HG03558 (cell line): ENCODE measurements around the gene CEACAM3.

ENCODE experiments used
- ATAC-seq: cut with Tn5 transposase; IDR thresholded peaks from one replicate; pipeline ENCODE4 v1.9.1; 2021; ENCODE audit warnings: moderate number of reproducible peaks; ENCODE audit not compliant: unreplicated experiment; ENCODE audit errors: extremely low read depth

Gene CEACAM3

GRCh38 chr19:41843371-41843770 is 47.0 kb downstream of the CEACAM3 start:
- ATAC-seq: no peak

- ATAC-seq: no peak
These were observed 48.2 kb downstream of the CEACAM3 start, which contains the start of gene LYPD4 for GRCh38 chr19:41844601-41845000. Gene LYPD4 (minus strand): TSS chr19:41844683. CDS start chr19:41839285, 5,398 bp downstream.

GRCh38 chr19:41845001-41845050 is 48.4 kb downstream of the CEACAM3 start, which contains the start of gene DMRTC2:
Gene DMRTC2 (plus strand): TSS chr19:41845042. CDS start chr19:41847429, 2,387 bp downstream.
- ATAC-seq: no peak

- ATAC-seq: no peak
These were observed 48.7 kb downstream of the CEACAM3 start for GRCh38 chr19:41845051-41845590.

GRCh38 chr19:41847351-41848105 is 51.1 kb downstream of the CEACAM3 start:
- ATAC-seq: no peak

GRCh38 chr19:41848666-41849065 is 52.3 kb downstream of the CEACAM3 start:
- ATAC-seq: no peak

GRCh38 chr19:41849067-41849466 is 52.7 kb downstream of the CEACAM3 start:
- ATAC-seq: no peak

GRCh38 chr19:41850381-41850780 is 54.0 kb downstream of the CEACAM3 start:
- ATAC-seq: no peak

- ATAC-seq: no peak
These were observed 55.1 kb downstream of the CEACAM3 start for GRCh38 chr19:41851456-41851855.

GRCh38 chr19:41853344-41853743 is 57.0 kb downstream of the CEACAM3 start:
- ATAC-seq: no peak

- no peak for ATAC-seq
These were observed 57.4 kb downstream of the CEACAM3 start for GRCh38 chr19:41853768-41854167.

GRCh38 chr19:41859213-41859617 is 62.8 kb downstream of the CEACAM3 start:
- no peak for ATAC-seq

GRCh38 chr19:41859618-41860418 is 63.4 kb downstream of the CEACAM3 start, which contains the start of gene RPS19:
Gene RPS19 (plus strand): TSS chr19:41860255. CDS start chr19:41860775, 520 bp downstream.
- peak; percentile 54 for ATAC-seq

GRCh38 chr19:41860419-41861115 is 64.2 kb downstream of the CEACAM3 start:
- ATAC-seq: no peak
